SIG-M5 (cell line): ENCODE results near the gene ZNF761.
"Not testable (repeated sequence)": the region's sequence is repeated elsewhere in the genome, so short reads cannot be mapped to it uniquely, and the experiment has no call there.

ENCODE experiments used
- DNase-seq: peaks from one replicate; lab custom pipeline; 2025; lab: John Stamatoyannopoulos, UW

ZNF761 gene

DNA sequence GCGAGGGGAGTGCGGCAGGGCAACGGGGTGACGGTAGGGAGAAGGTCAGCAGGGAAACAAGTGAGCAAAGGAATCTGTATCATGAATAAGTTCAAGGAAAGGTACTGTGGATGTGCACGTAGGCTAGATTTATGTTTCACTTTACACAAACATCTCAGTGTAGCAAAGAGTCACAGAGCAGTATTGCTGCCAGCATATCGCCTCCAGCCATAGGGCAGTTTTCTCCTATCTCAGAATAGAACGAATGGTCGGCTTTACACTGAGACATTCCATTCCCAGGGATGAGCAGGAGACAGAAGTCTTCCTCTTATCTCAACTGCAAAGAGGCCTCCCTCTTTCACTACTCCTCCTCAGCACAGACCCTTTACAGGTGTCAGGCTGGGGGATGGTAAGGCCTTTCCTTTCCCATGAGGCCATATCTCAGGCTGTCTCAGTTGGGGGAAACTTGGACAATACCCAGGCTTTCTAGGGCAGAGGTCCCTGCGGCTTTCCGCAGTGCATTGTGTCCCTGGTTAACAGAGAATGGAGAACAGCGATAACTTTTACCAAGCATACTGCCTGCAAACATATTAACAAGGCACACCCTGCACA lies 28.4 kb downstream of the ZNF761 start:
- not testable (repeated sequence) for DNase-seq

DNA sequence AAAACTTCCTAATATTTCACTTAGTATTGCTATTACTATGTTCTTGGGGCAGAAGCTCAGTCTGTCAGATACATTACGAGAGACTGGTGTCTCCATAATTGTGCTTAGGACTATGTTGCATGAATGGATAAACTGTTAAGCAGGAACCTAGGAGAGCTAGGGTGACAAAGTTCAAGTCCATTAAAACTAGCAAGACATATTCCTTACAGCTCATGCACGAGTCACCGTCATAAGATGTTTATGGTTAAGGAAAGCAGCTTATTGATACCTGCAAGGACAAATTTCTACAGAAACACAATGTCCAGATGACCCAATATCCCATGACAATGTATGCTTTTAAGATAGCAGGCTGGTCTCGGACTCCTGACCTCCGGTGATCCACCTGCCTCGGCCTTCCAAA lies 30.1 kb downstream of the ZNF761 start:
- no peak for DNase-seq

DNA sequence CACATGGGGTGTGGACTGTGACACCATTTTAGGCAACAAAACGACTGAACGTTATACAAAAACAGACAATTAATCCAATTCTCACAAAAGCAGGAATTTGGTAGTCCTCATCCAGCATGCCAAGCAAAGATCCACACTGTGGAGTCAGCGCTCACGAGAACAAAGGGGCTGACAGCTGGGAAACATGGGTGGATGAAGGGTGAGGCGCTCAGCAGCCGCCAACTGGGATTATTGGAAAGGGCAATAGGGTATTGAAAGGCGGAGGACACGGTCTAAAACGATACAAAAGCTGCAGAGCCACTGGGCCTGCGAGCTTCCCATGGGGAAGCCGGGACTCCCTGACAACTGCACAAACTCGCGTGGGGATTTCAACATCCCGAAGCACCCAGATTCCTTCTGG lies 31.1 kb downstream of the ZNF761 start:
- DNase-seq: no peak

DNA sequence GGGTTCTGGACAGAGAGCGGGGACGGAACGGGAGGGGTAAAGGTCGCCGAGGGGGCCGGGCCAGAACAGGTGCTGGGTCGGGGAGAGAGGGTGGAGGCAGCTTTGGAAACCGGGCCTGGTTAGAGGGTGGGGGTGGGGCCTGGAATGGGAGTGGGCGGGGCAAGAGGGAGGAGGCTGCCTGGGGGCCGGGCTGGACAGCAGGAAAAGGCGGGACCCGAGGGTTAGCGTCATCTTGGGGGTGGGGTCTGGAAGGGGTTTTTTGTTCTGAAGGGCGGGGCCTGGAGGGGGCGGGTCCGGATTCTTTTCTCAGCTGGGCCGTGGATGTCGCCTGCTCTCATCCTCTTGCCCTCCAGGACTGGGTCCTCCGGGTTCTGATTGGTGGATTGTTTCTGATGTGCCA lies 31.5 kb downstream of the ZNF761 start:
- no peak for DNase-seq

DNA sequence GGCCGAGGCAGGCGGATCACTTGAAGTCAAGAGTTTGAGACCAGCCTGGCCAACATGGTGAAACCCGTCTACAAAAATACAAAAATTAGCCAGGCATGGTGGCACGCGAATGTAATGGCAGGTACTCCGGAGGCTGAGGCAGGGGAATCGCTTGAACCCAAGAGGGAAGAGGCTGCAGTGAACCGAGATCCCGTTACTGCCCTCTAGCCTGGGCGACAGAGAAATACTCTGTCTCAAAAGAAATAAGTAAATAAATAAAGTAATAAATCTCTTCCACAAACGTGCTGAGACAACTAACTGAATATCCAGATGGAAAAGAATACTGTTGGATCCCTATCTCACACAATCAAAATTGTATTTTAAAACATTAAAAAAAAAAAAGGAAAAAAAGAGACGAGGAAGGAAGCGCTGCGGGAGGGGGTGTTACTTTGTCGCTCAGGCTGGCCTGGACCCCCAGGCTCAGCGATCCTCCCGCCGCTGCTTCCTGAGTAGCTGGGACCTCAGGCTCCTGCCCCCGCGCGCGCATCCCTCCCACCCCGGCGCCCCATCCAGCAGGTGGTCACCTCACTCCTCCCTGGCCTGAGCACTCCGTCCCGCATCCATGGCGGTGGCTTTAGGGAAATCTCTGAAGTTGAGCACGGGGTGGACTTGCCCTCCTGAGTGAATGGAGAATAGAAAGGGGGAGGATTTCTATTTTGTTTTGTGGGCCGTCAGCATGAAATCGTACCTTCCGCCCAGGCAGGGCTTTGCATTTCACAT lies 35.1 kb downstream of the ZNF761 start:
- no peak for DNase-seq

DNA sequence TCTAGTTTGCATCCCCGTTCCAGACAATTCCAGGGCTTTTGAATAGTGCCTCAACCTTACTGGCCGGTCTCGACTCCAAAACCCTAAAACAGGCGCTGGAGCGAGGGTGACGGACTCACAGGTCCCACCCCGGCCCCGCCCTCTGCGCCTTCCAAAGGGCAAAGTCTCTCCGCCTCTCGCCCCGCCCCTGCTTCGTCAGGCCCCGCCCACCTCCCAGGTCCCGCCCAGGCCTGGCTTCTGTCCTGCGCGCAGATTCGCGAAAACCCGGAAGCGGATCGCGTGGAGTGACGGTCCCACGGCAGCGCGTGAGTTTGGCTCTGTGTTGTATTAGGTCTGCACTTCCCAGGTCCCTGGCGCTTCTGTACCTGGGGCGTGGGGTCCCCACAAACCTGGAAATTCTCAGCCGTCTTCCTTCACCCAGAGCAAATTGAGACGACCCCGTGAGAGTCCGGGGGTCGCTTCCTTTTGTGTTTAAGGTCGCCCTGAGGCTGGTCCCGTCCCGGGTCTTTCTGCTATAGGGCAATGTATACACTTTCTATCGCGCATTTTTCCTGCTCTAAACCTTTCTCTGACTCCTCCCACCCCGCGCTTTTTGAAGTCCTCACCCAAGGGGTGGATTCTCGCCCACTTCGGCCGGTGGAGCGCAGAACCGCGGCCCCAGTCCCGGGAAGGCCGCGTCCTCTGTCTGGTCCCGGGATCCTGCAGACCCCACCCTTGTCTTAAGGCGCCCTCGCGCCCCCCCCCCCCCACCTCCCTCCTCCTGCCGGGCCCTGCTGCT lies 35.9 kb downstream of the ZNF761 start, which contains the start of gene ZNF813:
ZNF813 (plus strand) TSS at position 249 of the 778 bp plus-strand sequence. CDS start 16,090 bp downstream, outside the sequence.
- DNase-seq: no peak

DNA sequence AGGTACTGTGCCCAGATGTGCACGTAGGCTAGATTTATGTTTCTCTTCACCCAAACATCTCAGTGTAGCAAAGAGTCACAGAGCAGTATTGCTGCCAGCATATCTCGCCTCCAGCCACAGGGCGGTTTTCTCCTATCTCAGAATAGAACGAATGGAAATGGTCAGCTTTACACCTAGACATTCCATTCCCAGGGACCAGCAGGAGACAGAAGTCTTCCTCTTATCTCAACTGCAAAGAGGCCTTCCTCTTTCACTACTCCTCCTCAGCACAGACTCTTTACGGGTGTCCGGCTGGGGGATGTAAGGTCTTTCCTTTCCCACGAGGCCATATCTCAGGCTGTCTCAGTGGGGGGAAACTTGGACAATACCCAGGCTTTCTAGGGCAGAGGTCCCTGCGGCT lies 36.8 kb downstream of the ZNF761 start:
- not testable (repeated sequence) for DNase-seq

DNA sequence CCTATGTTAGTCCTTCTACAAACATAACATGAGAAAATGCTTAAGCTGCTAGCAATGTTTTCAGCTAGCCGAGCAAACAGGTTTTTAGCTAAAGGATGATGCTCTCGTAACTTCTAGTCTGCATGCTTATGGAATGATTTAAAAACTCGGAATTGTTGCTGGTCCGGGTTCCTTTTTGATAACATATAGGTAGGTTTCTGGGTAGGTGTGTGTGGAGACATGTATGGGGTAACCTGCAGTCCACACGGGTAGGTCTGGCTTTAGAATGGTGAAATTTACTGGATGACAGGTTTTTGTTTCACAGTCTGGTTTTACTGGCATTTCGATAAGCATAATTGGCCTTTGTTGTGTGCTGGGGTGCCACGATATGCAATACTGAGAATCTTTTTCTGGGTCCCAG lies 40.1 kb downstream of the ZNF761 start:
- DNase-seq: no peak

DNA sequence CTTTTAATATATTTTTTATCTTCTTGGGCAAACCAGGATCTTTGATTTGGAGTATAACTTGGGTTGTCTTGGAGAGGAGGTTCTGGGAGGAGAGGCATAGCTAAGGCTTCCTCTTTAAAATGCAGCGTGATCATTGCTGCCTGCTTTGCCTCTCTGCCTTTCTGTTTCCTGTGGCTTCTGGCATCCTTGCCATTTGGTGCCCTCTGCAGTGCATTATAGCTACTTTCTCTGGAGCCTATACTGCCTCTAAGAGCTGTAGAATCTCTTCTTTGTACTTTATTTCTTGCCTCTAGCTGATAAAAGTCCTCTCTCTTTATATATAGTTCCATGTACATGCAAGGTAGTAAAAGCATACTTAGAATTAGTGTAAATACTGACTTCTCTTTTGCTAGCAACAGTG lies 43.0 kb downstream of the ZNF761 start:
- not testable (repeated sequence) for DNase-seq

DNA sequence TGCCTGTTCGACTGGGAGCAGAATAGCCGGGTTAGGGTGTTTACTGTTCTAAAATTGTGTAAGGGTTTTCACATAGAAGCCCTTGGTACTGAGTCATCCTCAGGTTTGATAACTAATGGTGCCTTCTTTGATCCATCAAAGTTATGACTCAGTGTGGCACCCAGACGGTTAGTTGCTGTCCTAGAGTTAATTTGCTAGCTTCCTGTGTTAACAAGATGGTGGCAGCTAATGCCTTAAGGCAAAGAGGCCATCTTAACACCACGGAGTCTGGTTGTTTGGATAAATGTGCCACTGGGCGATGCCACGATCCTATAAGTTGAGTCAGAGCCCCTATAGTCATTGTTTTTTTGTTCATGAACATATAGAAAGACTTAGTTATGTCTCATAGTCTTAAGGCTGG lies 43.7 kb downstream of the ZNF761 start:
- DNase-seq: not testable (repeated sequence)

DNA sequence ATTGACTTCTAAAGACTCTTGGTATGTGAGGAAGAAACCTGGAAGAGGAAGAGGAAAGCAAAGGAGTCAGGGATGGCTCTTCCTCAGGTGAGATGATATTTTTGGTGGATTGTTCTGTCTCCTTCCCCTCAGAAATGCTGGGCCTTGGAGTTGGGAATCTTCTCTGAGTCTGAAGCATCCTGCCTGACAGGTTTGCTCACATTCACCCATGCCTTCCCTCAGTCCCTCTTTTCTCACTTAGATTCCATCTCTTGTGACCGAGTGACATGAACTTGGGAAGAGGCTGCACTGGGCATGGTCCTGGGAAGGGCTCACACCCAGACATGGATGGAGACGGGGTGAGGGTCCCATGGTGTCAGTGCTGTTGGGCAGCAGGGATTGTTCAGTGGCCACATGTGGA lies 52.0 kb downstream of the ZNF761 start:
- DNase-seq: not testable (repeated sequence)

DNA sequence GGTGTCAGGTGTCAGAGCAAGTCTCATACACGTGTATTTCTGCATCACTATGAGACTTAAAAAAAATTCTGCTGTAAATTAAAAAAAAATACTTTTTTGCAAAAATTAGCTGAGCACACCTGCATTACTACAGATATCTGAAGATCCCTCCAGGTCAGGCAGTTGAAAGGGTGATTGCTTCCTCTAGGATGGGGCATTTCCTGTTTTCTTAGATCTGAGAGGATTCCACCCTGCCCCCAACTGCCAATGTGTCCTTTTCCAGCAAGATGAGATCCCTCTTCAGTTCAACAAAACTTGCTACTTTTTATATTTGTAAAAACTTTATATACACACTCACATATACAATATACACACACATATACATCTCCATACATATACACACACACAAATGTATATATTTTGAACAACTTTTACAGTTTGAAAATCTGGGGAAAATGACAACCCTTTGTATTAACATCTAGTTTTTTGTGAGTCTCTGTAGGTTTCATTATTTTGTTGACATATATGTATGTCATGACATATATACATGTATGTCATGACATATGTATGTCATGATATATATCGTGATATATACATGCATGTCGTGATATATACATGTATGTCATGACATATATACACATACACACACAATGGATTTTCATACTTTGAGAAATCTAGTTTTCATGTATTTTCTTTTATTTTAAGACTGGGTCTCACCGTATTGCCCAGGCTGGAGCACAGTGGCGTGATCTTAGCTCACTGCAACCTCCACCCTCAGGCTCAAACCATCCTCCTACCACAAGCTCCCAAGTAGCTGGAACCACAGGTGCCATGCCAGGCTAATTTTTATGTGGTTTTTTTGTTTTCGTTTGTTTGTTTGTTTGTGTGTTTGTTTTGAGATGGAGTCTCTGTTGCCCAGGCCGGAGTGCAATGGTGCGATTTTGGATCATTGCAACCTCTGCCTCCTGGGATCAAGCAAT lies 53.5 kb downstream of the ZNF761 start:
- DNase-seq: no peak

DNA sequence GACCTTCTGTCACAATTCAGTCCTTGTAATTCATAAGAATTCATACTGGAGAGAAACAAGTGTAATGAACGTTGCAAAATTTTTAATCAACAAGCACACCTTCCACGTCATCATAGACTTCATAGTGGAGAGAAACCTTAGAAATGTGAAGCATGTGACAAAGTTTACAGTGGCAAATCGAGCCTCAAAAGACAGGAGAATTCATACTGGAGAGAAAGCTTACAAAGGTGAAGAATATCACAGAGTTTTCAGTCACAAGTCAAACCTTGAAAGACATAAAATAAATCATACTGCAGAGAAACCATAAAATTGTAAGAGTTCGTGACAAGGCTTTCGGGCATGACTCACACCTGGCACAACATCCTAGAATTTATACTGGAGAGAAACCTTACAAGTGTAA lies 60.4 kb downstream of the ZNF761 start:
- no peak for DNase-seq

DNA sequence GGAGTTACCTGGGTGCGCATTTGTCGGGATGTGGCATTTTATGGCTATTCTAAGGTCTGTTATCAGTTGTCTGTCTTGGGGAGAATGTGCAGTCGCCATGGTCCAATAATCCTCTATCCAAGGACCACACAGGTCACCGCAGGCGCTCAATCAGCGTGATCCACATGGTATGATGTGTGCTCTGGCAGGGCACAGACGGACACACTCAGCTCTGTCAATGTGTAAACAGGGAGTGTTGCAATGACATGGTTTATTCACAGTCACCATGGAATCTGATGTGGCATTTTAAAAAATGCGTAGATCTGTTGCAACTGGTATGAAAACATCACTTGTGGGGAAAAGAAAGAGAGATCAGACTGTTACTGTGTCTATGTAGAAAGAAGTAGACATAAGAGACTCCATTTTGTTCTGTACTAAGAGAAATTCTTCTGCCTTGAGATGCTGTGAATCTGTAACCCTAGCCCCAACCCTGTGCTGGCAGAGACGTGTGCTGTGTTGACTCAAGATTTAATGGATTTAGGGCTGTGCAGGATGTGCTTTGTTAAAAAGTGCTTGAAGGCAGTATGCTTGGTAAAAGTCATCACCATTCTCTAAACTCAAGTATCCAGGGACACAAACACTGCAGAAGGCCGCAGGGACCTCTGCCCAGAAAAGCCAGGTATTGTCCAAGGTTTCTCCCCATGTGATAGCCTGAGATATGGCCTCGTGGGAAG lies 65.7 kb downstream of the ZNF761 start:
- DNase-seq: not testable (repeated sequence)

DNA sequence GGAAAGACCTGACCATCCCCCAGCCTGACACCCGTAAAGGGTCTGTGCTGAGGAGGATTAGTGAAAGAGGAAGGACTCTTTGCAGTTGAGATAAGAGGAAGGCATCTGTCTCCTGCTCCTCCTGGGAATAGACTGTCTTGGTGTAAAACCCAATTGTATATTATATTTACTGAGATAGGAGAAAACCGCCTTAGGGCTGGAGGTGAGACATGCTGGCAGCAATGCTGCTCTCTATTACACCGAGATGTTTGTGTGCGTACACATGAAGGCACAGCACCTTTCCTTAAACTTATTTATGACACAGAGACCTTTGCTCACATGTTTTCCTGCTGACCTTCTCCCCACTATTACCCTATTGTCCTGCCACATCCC lies 66.2 kb downstream of the ZNF761 start:
- DNase-seq: not testable (repeated sequence)

DNA sequence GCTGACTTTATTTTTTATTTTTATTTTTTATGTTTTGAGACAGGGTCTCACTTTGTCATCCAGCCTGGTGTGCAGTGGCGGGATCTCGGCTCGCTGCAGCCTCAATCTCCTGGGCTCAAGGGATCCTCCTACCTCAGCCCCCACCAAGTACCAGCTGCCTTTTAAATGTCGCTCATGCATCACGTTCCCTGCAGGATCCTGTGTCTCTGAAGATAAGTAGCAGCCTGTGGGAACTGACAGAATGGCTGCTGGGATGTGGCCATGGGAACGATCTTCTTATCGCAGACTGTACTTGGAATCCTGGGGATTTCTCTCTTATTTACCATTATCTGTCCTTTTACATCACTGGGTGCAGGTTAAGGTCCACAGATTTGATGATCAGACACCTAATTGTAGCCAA lies 71.4 kb downstream of the ZNF761 start:
- not testable (repeated sequence) for DNase-seq

DNA sequence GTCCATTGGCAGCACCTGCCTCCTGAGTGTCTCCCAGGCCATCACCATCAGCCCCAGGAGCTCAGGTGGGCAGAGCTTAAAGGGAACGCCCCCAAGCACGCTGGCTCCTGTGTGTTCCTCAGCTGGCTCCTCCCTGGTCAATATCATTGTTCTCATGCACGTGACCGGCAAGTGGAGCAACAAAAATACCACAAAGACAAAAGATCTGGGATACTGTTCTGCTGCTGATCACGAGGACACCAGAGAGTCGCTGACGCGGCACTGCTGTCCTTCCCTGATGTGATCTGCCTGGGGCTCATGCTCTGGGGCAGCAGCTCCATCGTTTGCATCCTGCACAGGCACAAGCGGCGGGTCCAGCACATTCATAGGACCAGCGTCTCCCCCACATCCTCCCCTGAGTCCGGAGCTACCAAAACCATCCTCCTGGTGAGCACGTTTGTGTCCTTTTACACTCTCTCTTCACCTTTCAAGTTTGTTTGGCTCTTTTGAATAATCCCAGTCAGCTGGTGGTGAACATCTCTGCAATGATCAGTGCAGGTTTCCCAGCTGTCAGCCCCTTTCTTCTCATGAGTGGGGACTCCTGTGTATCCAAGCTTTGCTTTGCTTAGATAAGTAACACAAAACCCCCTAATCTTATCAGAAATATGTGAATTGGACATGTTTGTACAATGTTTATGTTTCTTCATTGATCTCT lies 72.0 kb downstream of the ZNF761 start:
- DNase-seq: not testable (repeated sequence)

DNA sequence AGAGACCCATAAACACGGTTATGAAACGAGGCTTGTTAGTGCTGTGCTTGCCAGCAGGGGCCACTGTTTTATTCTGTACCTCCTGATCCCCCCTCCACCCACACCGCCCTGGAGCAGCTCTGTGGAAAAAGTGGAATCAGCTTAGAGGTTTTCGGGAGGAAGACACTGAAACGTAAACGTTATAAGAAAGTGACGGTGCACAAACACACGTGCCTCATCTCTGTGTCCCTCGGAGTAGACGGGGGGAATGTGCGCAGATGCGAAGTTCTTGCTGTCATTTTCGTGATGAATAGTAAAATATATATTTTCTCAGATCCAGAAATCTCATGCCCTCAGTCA lies 72.5 kb downstream of the ZNF761 start:
- DNase-seq: not testable (repeated sequence)

DNA sequence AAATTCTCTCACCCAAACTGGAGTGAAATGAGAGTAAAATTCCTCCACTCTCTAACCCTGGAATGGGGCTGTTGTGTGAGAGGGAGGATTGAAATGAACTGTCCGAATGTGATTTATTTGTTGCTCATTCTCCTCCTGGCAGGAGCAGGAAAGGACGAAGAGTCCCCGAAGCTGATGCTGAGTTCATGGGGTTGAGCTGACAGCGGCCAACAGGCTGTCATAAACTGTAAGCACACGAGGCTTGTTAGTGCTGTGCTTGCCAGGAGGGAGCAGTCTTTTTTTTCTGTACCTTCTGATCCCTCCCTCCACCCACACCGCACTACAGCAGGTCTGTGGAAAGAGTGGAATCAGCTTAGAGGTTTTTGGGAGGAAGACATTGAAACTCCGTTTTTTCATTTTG lies 73.1 kb downstream of the ZNF761 start:
- no peak for DNase-seq

DNA sequence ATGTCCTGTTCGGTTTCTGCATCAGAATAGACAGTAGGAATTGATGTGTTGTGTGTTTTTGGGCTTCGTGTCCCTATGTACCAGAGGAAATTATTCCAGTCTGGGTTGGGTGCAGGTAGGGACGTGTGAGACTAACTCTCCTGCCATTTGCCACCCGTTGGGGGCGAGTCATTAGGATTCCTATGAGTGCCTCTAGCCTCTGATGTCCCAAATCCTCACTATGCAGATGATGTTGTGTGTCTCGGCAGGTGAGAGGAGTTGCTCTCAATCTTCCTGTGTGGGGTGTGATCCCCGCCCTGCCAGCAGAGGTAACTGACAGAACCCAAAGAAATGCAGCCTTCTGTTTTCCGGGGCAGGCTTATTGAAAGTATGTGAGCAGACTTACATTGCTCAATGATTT lies 74.9 kb downstream of the ZNF761 start:
- DNase-seq: no peak
